ENCODE results near the gene CARD10.

CARD10 gene

GRCh38 chr22:37460684-37461083 is 58.5 kb downstream of the CARD10 start:
- DNase-seq = no peak

GRCh38 chr22:37459206-37459605 is 60.0 kb downstream of the CARD10 start:
- DNase-seq = no peak

GRCh38 chr22:37457093-37457893 is 61.9 kb downstream of the CARD10 start:
- DNase-seq = peak; percentile 85

GRCh38 chr22:37456346-37456745 is 62.9 kb downstream of the CARD10 start:
- DNase-seq = no peak

GRCh38 chr22:37455896-37456295 is 63.3 kb downstream of the CARD10 start:
- DNase-seq = no peak

- no peak for DNase-seq
Measured at GRCh38 chr22:37454857-37455686, 64.1 kb downstream of the CARD10 start.

GRCh38 chr22:37453696-37454095 is 65.5 kb downstream of the CARD10 start:
- no peak for DNase-seq

- no peak for DNase-seq
Measured at GRCh38 chr22:37451218-37451617, 68.0 kb downstream of the CARD10 start.

GRCh38 chr22:37449331-37450001 is 69.7 kb downstream of the CARD10 start:
- no peak for DNase-seq

GRCh38 chr22:37448516-37449127 is 70.6 kb downstream of the CARD10 start:
- DNase-seq = no peak

GRCh38 chr22:37445501-37445900 is 73.7 kb downstream of the CARD10 start:
- no peak for DNase-seq

- DNase-seq = no peak
Measured at GRCh38 chr22:37443977-37444376, 75.2 kb downstream of the CARD10 start.

- no peak for DNase-seq
Measured at GRCh38 chr22:37443086-37443485, 76.1 kb downstream of the CARD10 start.

GRCh38 chr22:37442537-37442936 is 76.7 kb downstream of the CARD10 start:
- no peak for DNase-seq

GRCh38 chr22:37442135-37442534 is 77.1 kb downstream of the CARD10 start:
- no peak for DNase-seq

- no peak for DNase-seq
Measured at GRCh38 chr22:37440875-37441274, 78.3 kb downstream of the CARD10 start.

Data from CD4-positive, alpha-beta T cell treated with Interleukin-10 for 1 hour (primary cell).